Gastrocnemius medialis (tissue), 4 donors: Measurements from ENCODE around the gene SSH3.

ENCODE experiments used
- CTCF ChIP-seq, 5 experiments: fragments of 450-650 bp in 3 of 5; fragments of 200-600 bp in 2 of 5; sonication (generic) in 2 of 5; IDR thresholded peaks in 4 of 5; conservative IDR thresholded peaks in 1 of 5; 1 replicate in 4 of 5; 2 replicates in 1 of 5; pipeline ENCODE4 v1.5.1; 2016 to 2019; ENCODE audit warnings: antibody characterized with exemption in 5 of 5, mild to moderate bottlenecking in 3 of 5, moderate library complexity in 3 of 5
- POLR2A ChIP-seq, 2 donors: fragments of 450-650 bp; IDR thresholded peaks; one replicate each; pipeline ENCODE4 v1.6.1; 2017; ENCODE audit warnings: antibody characterized with exemption in 2 of 2, mild to moderate bottlenecking in 2 of 2, moderate library complexity in 2 of 2

GRCh38 chr11:67284811-67285540 is 18.4 kb upstream of the SSH3 start:
- TF ChIP-seq CTCF (IDR thresholded peaks at IDR 0.05 in 4 of 5, conservative IDR thresholded peaks at IDR 0.05 in 1 of 5) (no peak), POLR2A (IDR thresholded peaks at IDR 0.05) (no peak)
